ENCODE measurements around the gene C11orf16. TPM values are rescaled to one million over a fixed set of nuclear protein-coding genes. Genes with fewer than 3 reads are reported as not detected.

C11orf16 gene
- total and polyA plus RNA-seq, 9 of the 15 experiments (the other 6 are each of a cell fraction or from before 2014, with no cell fraction given), result not detected

GRCh38 chr11:8934742-8935488 is 2.2 kb upstream of the C11orf16 start (continued):
- TF ChIP-seq PBX2 (CRISPR knock-in tag; IDR thresholded peaks at IDR 0.05; ENCODE audit: low read depth), result no peak
- peak; percentile 29; the same call in 1 of the 2 replicates for TF ChIP-seq PBX2 (tag; conservative IDR thresholded peaks at IDR 0.05; ENCODE audit: low read depth)
- TF ChIP-seq KDM5B (IDR thresholded peaks at IDR 0.05; ENCODE audit: insufficient replicate concordance, low read depth, low read length), result no peak
- TF ChIP-seq, protein P1, sequence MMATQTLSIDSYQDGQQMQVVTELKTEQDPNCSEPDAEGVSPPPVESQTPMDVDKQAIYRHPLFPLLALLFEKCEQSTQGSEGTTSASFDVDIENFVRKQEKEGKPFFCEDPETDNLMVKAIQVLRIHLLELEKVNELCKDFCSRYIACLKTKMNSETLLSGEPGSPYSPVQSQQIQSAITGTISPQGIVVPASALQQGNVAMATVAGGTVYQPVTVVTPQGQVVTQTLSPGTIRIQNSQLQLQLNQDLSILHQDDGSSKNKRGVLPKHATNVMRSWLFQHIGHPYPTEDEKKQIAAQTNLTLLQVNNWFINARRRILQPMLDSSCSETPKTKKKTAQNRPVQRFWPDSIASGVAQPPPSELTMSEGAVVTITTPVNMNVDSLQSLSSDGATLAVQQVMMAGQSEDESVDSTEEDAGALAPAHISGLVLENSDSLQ (IDR thresholded peaks at IDR 0.05), result peak; percentile 44
- TF ChIP-seq ZNF3 (CRISPR knock-in tag; IDR thresholded peaks at IDR 0.05), result no peak

DNA sequence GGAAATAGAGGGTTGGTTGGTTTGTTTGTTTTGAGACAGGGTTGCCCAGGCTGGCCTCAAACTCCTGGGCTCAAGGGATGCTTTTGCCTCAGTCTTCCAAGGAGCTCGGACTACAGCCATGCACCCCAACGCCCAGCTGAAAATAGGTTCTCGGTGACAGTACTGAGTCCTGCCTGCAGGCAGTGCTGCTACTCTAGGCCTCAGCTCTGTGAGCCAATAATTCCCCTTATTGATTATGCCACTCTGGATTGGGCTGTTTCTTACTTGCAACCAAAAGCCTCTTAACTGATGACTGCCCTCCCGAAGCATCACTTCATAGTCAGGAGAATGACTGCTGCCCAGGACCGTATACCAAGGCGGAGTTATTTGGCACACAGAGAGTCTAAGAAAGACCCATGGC is 1.2 kb upstream of the C11orf16 start:
- no peaks in the 10 kb centered on the region for H3K36me3 ChIP-seq (ENCODE audit: control insufficient read depth, insufficient read depth, low read length)
- no peak overlapping the region for H3K4me2 ChIP-seq (ENCODE audit: insufficient read depth, low read length)
- peaks cover 2% of the 10 kb centered on the region for H3K9me1 ChIP-seq (ENCODE audit: control insufficient read depth, insufficient read depth, low read length)
- H4K20me1 ChIP-seq (replicated peaks; ENCODE audit: control insufficient read depth, insufficient read depth, low read length), result no peaks in the 10 kb centered on the region
- peaks cover 6 to 11% of the 10 kb centered on the region in 2 experiments; a peak in 4 of 5 replicates for H3K4me1 ChIP-seq (replicated peaks in 1 of 2; ENCODE audit: control insufficient read depth in 2 of 2, insufficient read depth in 2 of 2, low read length in 2 of 2)
- H3K4me3 ChIP-seq, result no peak overlapping the region
- ChIA-PET CTCF (ENCODE audit: low intra/inter-chr PET ratio) (no interaction called here), POLR2A (interaction anchor here (0.6 to 1.1 kb wide), 2 partner anchors 8 to 31 kb away, joined by 3 read pairs; no protein-coding TSS in a partner anchor)
- in situ Hi-C loops (cut with MboI), result no loop called here
- FAIRE-seq (no peak), DNase-seq (ENCODE audit: extremely low read depth in 1 of 4, low spot score in 3 of 4) (no peak), ATAC-seq (peak; percentile 52; the same call in 2 of the 3 replicates)
- BruUV-seq (replicated peaks), result no TSS peak
- H3K79me2 ChIP-seq (ENCODE audit: control insufficient read depth, insufficient read depth, low read length), result no peaks in the 10 kb centered on the region
- no peaks in the 10 kb centered on the region; a peak in 1 of 5 replicates for H3K27me3 ChIP-seq (ENCODE audit: control insufficient read depth in 2 of 2, insufficient read depth in 2 of 2, low read length in 2 of 2)
- 49% methylated on average over 6 of the region's 6 CpGs for WGBS (ENCODE audit: insufficient coverage, low coverage, missing lambda C conversion rate)
- H3K9ac ChIP-seq (ENCODE audit: insufficient read depth in 1 of 2, low read depth in 2 of 2, low read length in 2 of 2), result no peak overlapping the region
- H3K27ac ChIP-seq (ENCODE audit: extremely low read depth, low read depth, low read length), result no peak overlapping the region
- H2AFZ ChIP-seq (ENCODE audit: low read depth, low read length), result no peak overlapping the region
- H3K9me3 ChIP-seq (replicated peaks; ENCODE audit: control insufficient read depth, insufficient read depth, low read depth, low read length), result no peaks in the 10 kb centered on the region
- intact Hi-C loops (cut with micrococcal nuclease), result no loop called here
- no peak for TF ChIP-seq ZNF263 (CRISPR knock-in tag; IDR thresholded peaks at IDR 0.05; ENCODE audit: borderline replicate concordance)
- TF ChIP-seq KDM5B (IDR thresholded peaks at IDR 0.05; ENCODE audit: insufficient replicate concordance, low read depth, low read length), result no peak
- no peak for TF ChIP-seq ZNF232 (CRISPR knock-in tag; IDR thresholded peaks at IDR 0.05)
- no peak for TF ChIP-seq CREBBP (IDR thresholded peaks at IDR 0.05; ENCODE audit: low read depth, low read length)
- peak; percentile 16 to 34 (median 34); a peak in 2 of 6 replicates for TF ChIP-seq CTCF (IDR thresholded peaks at IDR 0.05 in 2 of 3, conservative IDR thresholded peaks at IDR 0.05 in 1 of 3; ENCODE audit: insufficient read depth in 2 of 3, low read depth in 1 of 3, low read length in 3 of 3)
- no peak for TF ChIP-seq GABPA (tag; conservative IDR thresholded peaks at IDR 0.05; ENCODE audit: low read depth)
- no peak for TF ChIP-seq BMI1 (IDR thresholded peaks at IDR 0.05; ENCODE audit: low read length)
- no peak for TF ChIP-seq BDP1 (IDR thresholded peaks at IDR 0.05; ENCODE audit: insufficient read depth, insufficient read length)
- TF ChIP-seq NR1H2 (CRISPR knock-in tag; IDR thresholded peaks at IDR 0.05), result no peak
- TF ChIP-seq RAD21 (CRISPR knock-in tag; conservative IDR thresholded peaks at IDR 0.05 in 1 of 2, IDR thresholded peaks at IDR 0.05 in 1 of 2), result 0 out of 4 replicates have a peak, but pooled peaks of 1 of the 2 experiments have one; percentile 28

Data from K562 (cell line).